ENCODE measurements around the gene CELSR1.
"Not testable (repeated sequence)": the region's sequence is repeated elsewhere in the genome, so short reads cannot be mapped to it uniquely, and the experiment has no call there.

Gene CELSR1

DNA sequence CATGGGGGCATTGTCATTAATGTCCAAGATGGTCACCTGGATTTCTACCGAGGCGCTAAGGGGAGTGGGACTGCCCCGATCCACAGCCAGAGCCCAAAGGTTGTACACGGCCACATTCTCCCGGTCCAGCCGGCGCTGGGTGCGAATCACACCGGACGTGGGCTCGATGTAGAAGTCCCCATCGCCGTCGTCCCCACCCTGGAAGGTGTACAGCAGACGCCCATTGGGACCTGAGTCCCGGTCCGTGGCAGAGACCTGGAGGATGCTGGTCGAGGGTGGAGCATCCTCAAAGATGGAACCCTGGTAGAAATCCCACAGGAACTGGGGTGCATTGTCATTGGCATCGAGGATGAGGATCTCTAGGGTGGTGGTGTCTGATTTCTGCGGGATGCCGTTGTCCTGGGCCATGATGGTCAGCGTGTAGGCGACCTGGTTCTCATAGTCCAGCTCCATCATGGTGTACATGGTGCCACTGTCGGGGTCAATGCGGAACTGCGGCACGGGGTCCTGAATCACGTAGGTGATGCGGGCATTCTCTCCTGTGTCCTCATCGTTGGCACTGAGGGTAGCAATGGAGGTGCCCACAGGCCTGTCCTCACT lies 3.1 kb downstream of the CELSR1 start:
- DNase-seq = no peak

DNA sequence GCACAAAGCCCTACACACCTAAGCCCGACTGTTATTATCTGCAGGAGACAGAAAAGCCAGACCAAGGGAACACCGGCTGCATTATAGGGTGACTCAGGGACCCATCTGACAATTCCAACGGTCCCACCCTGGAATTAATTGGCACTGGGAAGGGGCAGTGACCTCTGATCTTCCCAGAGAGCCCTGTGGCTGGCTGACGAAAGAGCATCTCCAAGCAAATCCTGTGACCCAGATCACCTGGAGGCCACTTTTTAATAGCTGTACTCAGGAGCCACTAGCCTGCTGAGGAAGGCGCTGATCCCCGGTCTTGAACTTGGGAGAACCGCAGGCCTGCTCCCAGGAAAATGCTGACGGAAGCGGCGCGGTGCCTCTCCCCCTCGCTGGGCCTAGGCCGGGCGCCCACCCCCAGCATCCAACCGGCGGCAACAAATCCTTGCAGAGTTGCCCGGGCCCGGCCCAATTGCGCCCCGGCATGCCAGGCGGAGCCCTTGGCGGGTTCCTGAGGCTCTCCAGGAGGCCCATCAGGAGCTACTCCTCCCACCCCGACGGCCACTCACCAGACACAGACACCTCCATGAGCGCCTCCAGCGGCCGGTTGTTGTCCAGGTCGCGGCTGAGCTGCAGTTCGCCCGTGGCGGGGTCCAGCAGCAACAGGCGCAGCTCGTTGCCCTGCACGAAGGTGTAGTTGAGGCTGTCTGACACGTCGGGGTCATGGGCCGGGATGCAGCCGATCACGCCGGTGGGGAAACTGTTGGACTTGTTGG lies 4.2 kb downstream of the CELSR1 start:
- no peak for DNase-seq

GRCh38 chr22:46532416-46532815 lies 5.0 kb downstream of the CELSR1 start:
- no peak for DNase-seq

DNA sequence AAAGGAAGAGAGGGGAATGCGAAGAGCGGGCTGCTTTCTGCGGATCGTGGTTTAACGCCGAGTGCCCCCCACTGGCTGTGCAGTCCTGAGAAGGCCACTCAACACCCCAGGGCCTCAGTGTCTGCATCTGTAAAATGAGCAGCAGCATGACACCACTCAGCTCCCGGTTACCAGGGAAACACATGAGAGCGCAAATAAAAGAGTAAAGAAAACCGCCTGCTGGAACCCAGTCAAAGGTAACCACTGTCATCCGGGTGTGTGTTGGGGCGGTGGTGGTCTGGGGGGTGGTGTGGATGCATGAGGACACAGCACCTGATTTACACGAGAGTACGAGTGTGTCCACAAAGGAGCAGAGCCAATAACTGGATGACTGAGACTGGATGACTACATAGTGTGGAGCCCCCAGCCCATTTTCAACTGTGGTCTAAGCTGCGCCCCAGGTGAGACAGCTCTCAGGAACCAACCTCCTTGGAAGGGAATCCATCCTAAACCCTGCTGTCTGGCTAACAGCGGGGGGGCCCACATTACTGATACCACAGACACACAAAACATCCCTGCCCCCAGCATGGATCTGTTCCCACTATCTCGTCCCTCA lies 5.7 kb downstream of the CELSR1 start:
- DNase-seq = no peak

GRCh38 chr22:46528121-46528610 lies 9.3 kb downstream of the CELSR1 start:
- DNase-seq = no peak

GRCh38 chr22:46526244-46526839 lies 11.1 kb downstream of the CELSR1 start:
- DNase-seq = no peak

DNA sequence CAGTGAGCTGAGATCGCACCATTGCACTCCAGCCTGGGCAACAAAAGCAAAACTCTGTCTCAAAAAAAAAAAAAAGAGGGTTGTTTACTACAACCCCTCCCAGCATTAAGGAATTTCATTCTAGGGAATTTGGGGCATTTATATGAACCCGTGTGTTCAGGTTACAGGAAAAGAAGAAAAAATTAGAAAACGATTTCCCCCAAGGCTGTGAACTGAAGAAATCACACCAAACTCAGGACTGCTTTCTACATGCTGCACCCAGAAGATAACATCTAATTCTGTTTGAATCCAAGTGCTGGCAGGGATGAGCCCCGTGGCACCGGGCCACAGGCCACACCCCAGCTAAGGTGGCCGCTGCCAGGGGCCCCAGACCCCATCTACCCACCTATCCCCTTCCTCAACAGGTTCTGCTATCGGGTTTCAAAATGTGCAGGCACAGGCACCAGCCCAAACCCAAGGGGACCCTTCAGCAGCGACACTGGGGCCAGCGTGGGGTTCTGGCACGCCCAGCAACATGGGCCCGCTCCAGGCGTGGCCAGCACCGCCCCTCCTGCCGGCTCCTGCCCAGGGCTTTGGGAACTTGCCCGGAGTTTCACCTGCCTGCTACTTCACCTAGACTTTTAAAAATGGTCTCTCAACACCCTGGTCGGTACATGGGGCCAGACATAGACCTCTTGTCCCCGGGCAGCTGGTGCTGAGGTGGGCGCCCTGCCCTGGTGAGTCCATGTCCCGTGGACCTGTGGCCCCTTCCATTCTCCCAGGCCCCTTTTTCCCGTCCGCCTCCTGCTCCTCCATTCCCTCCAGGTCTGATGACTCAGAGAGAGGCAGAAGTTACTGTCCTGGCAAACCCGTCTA lies 11.8 kb downstream of the CELSR1 start:
- no peak for DNase-seq

GRCh38 chr22:46524203-46524740 lies 13.1 kb downstream of the CELSR1 start:
- no peak for DNase-seq

DNA sequence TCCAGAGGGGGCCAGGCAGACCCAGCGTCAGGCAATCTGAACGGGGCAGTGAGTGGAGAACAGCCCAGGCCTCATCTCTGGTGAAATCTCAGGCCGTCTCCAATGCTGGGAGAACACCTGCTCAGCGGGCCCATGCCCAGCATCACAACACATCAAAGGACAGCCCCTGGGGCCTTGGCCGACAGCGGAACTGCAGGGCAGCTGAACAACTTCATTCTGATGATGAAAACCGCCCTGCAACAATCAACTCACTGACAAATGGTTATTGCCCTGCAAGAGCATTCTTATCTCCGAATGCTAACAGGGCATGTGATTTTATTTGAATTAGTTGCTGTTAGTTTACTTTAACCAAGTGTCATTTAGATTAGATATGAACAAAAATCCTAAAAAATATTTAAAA lies 14.6 kb downstream of the CELSR1 start:
- no peak for DNase-seq

- no peak for DNase-seq
Measured at GRCh38 chr22:46521994-46522393, 15.4 kb downstream of the CELSR1 start.

DNA sequence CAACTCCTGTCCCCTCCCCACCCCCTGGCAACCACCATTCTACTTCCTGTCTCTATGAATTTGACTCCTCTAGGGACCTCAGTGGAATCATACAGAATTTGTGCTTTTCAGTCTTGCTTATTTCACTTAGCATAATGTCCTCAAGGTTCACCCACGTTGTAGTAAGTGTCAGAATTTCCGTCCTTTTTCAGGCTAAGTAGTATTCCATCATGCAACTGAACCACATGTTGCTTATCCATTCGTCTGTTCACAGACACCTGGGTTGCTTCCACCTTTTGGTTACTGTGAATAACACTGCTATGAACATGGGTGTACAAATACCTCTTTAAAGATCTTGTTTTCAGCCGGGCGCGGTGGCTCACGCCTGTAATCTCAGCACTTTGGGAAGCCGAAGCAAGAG lies 16.5 kb downstream of the CELSR1 start:
- DNase-seq = no peak

DNA sequence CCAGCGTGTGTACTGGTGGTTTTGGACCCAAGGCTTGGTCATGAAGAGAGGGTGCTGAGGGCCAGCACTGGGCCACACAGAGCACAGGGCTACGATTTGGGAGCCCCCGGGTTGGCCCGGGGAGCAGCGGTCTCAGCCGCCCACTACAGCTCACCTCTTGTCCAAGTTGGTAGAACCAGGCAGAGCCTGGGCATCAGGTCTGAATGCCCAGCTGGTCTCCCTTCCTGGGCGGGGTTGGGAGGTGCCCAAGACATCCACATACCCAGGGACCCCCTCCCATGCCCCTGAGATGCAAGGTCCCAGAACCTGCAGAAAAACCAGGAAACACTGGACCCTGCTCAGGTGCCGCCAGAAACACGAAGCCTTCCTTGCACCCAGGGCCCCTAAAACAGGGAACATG lies 18.0 kb downstream of the CELSR1 start:
- no peak for DNase-seq

DNA sequence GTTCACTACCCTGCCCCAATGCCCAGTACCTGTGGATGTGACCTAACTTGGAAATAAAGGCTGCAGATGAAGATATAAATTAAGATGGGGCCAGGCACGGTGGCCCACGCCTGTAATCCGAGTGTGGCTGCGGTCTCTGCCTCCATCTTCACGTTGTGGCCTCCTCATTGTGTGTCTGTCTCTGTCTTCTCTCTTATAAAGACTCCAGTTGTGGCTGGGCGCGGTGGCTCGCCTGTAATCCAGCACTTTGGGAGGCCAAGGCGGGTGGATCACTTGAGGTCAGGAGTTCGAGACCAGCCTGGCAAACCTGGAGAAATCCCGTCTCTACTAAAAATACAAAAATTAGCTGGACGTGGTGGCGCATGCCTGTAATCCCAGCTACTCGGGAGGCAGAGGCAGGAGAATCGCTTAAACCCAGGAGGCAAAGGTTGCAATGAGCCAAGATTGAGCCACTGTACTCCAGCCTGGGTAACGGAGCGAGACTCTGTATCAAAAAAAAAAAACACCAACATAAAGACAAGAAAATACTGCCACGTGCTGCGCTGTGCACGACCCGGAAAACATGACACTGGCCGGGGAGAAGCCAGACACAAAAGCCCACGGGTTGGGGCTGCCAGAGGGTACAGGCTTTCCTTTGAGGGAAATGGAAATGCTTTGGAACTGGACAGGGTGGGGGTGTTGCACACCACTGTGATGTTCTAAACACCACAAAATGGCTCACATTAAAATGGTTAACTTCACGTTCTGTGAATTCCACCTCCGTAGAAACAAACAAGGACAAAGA lies 18.7 kb downstream of the CELSR1 start:
- no peak for DNase-seq

DNA sequence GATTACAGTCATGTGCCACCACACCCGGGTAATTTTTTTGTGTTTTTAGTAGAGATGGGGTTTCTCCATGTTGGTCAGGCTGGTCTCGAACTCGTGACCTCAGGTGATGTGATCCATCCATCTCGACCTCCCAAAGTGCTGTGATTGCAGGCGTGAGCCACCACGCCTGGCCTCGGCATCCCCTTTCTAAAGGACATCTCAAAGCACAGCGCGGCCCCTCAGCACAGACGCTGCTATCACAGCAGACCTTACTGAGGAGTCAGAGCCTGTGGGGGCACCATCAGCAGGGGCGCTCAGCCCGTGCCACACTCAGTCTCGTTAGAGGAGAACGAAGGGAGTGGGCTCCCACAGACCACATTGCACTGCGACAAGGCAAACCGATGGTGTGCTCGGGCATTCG lies 19.4 kb downstream of the CELSR1 start:
- DNase-seq = no peak

DNA sequence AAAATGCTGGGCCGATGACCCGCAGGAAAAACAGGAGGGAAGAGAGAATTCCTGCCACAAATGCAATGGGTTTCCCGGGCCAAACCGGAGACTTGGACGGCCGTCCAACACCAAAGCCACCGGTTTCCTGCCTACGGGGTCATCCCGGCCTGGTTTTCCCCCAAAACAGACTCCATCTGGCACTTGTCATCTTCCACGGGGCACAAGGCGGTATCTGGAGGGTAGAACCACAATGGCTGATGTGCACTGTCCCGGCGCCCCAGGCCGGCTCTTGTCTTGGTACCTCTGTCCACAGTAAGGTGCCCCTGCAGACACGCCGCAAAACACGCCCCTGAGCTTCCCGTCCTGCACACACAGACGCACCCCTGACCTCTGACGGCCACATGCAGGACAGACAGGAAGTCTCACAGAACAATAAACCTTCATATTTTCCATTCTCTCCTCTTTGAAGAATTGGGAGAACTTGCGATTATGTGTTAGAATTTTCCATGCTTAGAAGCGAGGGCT lies 20.1 kb downstream of the CELSR1 start:
- no peak for DNase-seq

DNA sequence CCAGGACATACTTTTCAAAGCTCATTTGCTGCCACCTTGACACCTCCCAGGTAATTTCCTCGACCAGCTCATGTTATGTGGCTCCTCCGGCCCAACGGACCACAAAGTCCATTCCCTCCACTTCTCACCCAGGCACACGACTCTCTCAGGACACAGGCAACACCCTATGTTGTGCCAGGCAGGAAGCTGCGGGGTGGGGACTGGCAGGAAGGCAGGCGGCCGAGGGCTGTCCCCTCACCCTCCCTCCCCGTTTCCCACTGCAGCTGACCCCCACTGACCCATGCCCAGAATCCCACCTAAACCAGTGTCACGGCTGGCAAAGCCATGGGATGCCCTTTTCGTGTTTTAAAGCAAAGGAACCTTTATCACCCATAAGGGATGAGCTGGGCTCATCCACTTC lies 20.8 kb downstream of the CELSR1 start:
- DNase-seq = no peak

DNA sequence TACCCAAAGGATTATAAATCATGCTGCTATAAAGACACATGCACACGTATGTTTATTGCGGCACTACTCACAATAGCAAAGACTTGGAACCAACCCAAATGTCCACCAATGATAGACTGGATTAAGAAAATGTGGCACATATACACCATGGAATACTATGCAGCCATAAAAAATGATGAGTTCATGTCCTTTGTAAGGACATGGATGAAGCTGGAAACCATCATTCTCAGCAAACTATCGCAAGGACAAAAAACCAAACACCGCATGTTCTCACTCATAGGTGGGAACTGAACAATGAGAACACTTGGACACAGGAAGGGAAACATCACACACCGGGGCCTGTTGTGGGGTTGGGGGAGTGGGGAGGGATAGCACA lies 21.3 kb downstream of the CELSR1 start:
- not testable (repeated sequence) for DNase-seq

DNA sequence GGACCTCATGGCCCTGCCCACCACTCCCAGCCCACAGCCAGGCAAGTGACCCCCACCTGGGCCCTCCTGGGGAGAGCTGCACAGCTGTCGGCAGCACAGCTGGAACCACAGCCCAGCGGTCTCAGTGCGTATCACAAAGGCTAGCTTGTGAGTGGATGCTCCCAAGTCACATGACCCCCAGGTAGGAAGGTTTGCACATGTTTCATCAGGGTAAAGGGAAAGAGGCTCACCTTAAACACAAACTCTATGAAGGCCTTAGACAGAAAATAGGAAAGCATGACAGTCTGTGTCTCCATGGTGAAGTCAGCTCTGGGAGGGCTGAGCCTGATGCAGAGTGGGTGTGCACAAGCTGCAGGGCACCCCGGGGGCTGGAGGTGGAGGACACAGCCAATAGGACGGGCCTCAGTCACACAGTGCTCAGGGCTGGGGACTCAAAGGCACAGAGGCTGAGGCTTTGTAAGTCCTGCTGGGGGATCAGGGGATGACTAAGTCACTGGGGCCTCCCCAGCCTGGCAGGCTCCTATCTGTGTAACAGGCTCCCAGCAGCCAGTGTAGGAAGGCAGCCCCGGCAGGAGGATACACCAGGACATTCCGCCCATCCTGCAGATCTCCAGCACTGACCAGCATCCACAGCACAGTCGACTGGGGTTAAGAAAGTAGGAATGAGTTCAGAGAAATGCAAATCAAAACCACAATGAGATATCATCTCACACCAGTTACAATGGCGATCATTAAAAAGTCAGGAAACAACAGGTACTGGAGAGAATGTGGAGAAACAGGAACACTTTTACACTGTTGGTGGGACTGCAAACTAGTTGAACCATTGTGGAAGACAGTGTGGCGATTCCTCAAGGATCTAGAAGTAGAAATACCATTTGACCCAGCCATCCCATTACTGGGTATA lies 22.0 kb downstream of the CELSR1 start:
- no peak for DNase-seq

DNA sequence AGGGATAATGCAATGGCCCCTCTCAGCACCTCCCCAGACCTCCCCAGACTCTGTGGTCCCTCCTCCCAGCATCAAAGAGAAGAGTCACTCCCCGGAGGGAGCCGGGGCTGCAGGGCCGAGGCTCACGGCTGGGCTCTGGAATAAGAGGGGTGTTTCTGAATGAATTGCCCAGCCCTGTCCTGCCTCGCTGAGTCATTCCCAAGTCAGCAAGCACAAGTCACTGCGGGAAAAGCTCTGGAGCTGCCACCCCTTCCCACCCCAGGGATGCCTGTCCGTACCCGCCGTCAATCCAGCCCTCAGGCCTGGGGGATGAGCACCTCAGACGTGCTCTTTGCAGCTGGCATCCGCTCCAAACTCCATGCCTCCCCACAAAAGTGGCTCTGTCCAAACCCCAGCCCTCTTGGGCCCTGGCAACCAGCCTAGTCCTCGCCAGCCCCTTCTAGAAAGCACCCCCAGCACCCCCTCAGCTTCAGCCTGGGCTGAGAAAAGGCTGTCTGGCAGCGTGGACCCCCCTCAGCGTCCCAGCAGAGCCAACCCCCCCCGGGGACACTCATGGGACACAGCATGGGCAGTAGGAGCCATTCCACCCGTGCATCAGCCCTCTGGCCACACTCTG lies 22.7 kb downstream of the CELSR1 start:
- no peak for DNase-seq

Measured in right kidney (tissue), 1 donor.